K562 (cell line): ENCODE measurements around the gene ZCCHC14. TPM values are rescaled to one million over a fixed set of nuclear protein-coding genes. Genes with fewer than 3 reads are reported as not detected.

Experiments
- DNMT1 ChIP-seq: fragments of 450-650 bp; IDR thresholded peaks from 2 replicates; pipeline ENCODE4 v1.6.1; 2016; ENCODE audit warnings: antibody characterized with exemption, mild to moderate bottlenecking
- FOXA3 ChIP-seq, 2 experiments: fragments of 450-650 bp in 1 of 2; sonication (generic) in 1 of 2; formaldehyde crosslinking; IDR thresholded peaks in 1 of 2; conservative IDR thresholded peaks in 1 of 2; 2 replicates each; pipeline versions ENCODE4 v1.4.0 to v1.8.0; 2020 to 2022; ENCODE audit warnings: mild to moderate bottlenecking in 2 of 2, missing genetic modification reagents in 1 of 2
- HCFC1 ChIP-seq: IDR thresholded peaks from 2 replicates; pipeline ENCODE4 v1.6.1; 2012; ENCODE audit warnings: low read depth, low read length, improper control_type of control experiment
- MYC ChIP-seq, 2 experiments: fragments of 250-450 bp in 1 of 2; sonication (Bioruptor Pico) in 1 of 2; IDR thresholded peaks; 2 replicates each; pipeline versions ENCODE4 v1.5.1 to v1.6.1; 2012 to 2021; ENCODE audit warnings: low read depth in 2 of 2, borderline replicate concordance in 1 of 2, improper control_type of control experiment in 1 of 2, low read length in 1 of 2, mild to moderate bottlenecking in 1 of 2, moderate library complexity in 1 of 2
- NR2C1 ChIP-seq, 2 experiments: fragments of 450-650 bp; IDR thresholded peaks; 2 replicates each; pipeline ENCODE4 v1.6.1; 2017; ENCODE audit warnings: mild to moderate bottlenecking in 2 of 2, antibody characterized with exemption in 1 of 2, inconsistent platforms in 1 of 2, missing compliant biosample characterization in 1 of 2, missing genetic modification characterization in 1 of 2
- OTX1 ChIP-seq: fragments of 450-650 bp; formaldehyde crosslinking; IDR thresholded peaks from 2 replicates; pipeline ENCODE4 v1.4.0; 2022; ENCODE audit warnings: mild to moderate bottlenecking
- TEAD2 ChIP-seq: fragments of 450-650 bp; IDR thresholded peaks from 2 replicates; pipeline ENCODE4 v1.6.1; 2016; ENCODE audit warnings: missing genetic modification characterization, control low read depth, missing compliant biosample characterization
- TEAD4 ChIP-seq, 2 experiments: sonication (generic) in 1 of 2; formaldehyde crosslinking in 1 of 2; IDR thresholded peaks; 2 replicates each; pipeline versions ENCODE4 v1.6.1 to v1.8.0; 2012 to 2022; ENCODE audit warnings: borderline replicate concordance in 1 of 2, inconsistent platforms in 1 of 2, low read length in 1 of 2, mild to moderate bottlenecking in 1 of 2, missing genetic modification reagents in 1 of 2
- TRIM24 ChIP-seq, 2 experiments: fragments of 450-650 bp; IDR thresholded peaks; 2 replicates each; pipeline ENCODE4 v1.6.1; 2016
- ZFX ChIP-seq: sonication (generic); formaldehyde crosslinking; IDR thresholded peaks from 2 replicates; pipeline ENCODE4 v1.8.0; 2022; ENCODE audit warnings: mild to moderate bottlenecking, missing genetic modification reagents, moderate library complexity
- polyA plus RNA-seq, 8 experiments: library from polyadenylated mRNA; depleted of rRNA in 4 of 8; stranded (reverse) in 5 of 8; unstranded in 3 of 8; fragments of >200 nt; fragmentation: Nextera tagmentation in 2 of 8; fragmentation: Illumina TruSeq in 1 of 8; extraction: Ambion mirVana in 2 of 8; extraction: Trizol in 1 of 8; gene quantifications; 2 replicates each; pipeline versions ENCODE4 v1.2.1 to v1.2.3, GENCODE V29; 2011 to 2014; ENCODE audit warnings: inconsistent platforms in 1 of 8, missing spikeins in 1 of 8
- total RNA-seq, 7 experiments: library from RNA; depleted of rRNA in 6 of 7; stranded (reverse); fragments of >200 nt in 6 of 7; fragmentation: Illumina TruSeq in 2 of 7; extraction: Trizol in 2 of 7; gene quantifications; 2 replicates each; pipeline versions ENCODE4 v1.2.1 to v1.2.3, GENCODE V29; 2011 to 2021; ENCODE audit warnings: low replicate concordance in 1 of 7
- TF ChIP-seq, protein P1 (sequence below), 2 experiments: fragments of 450-650 bp; IDR thresholded peaks; 2 replicates each; pipeline ENCODE4 v1.6.1; 2016; ENCODE audit warnings: mild to moderate bottlenecking in 2 of 2, borderline replicate concordance in 1 of 2, low read depth in 1 of 2, moderate library complexity in 1 of 2
- TF ChIP-seq, protein P2 (sequence below), 2 experiments: fragments of 250-450 bp in 1 of 2; fragments of 450-650 bp in 1 of 2; sonication (Bioruptor Pico) in 1 of 2; IDR thresholded peaks; 2 replicates each; pipeline versions ENCODE4 v1.6.1 to v1.8.0; 2016 to 2021; ENCODE audit warnings: mild to moderate bottlenecking in 2 of 2, moderate library complexity in 2 of 2, missing compliant biosample characterization in 1 of 2, missing genetic modification characterization in 1 of 2
- TF ChIP-seq, protein P3 (sequence below): sonication (generic); IDR thresholded peaks from 2 replicates; pipeline ENCODE4 v1.6.1; 2016
- TF ChIP-seq, protein P4 (sequence below): sonication (generic); formaldehyde crosslinking; IDR thresholded peaks from 2 replicates; pipeline ENCODE4 v1.8.1; 2023; ENCODE audit warnings: mild to moderate bottlenecking, missing genetic modification reagents, moderate library complexity

Gene ZCCHC14
- total and polyA plus RNA-seq, 9 of the 15 experiments (the other 6 are each of a cell fraction or from before 2014, with no cell fraction given) = 1.5 to 12.4 (median 2.9) TPM

DNA sequence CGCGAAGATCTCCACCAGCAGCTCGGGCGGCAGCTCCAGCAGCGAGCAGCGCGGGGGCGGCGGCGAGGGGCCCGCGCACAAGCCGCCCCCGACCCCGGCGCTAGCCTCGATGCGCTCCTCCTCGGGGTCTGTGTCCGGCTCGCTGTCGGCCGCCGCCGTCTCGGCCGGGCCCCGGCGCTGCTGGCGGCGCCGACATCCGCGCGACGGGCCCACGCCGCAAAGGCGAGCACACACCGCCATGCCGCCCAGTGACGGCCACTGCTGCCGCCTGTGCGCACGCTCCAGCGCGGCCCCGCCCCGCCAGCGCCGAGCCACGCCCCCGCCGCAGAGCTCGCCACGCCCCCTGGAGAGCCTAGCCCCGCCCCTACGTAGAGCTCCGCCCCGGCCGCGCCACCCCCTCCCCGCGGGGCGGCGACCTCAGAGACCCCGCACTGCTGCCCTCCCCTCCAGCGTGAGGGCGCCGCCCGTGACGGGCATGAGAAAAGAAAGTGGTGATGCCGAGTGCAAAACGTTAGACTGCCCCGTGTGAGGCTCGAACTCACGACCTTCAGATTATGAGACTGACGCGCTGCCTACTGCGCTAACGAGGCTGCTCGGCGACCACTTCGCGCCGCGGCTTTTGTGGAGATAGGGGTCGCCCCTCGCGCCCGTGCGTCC is 109.2 kb downstream of the ZCCHC14 start, which contains the start of gene FBXO31 (continued):
- no peak for TF ChIP-seq FOXA3 (CRISPR knock-in tag; conservative IDR thresholded peaks at IDR 0.05 in 1 of 2, IDR thresholded peaks at IDR 0.05 in 1 of 2)
- TF ChIP-seq, protein P1, sequence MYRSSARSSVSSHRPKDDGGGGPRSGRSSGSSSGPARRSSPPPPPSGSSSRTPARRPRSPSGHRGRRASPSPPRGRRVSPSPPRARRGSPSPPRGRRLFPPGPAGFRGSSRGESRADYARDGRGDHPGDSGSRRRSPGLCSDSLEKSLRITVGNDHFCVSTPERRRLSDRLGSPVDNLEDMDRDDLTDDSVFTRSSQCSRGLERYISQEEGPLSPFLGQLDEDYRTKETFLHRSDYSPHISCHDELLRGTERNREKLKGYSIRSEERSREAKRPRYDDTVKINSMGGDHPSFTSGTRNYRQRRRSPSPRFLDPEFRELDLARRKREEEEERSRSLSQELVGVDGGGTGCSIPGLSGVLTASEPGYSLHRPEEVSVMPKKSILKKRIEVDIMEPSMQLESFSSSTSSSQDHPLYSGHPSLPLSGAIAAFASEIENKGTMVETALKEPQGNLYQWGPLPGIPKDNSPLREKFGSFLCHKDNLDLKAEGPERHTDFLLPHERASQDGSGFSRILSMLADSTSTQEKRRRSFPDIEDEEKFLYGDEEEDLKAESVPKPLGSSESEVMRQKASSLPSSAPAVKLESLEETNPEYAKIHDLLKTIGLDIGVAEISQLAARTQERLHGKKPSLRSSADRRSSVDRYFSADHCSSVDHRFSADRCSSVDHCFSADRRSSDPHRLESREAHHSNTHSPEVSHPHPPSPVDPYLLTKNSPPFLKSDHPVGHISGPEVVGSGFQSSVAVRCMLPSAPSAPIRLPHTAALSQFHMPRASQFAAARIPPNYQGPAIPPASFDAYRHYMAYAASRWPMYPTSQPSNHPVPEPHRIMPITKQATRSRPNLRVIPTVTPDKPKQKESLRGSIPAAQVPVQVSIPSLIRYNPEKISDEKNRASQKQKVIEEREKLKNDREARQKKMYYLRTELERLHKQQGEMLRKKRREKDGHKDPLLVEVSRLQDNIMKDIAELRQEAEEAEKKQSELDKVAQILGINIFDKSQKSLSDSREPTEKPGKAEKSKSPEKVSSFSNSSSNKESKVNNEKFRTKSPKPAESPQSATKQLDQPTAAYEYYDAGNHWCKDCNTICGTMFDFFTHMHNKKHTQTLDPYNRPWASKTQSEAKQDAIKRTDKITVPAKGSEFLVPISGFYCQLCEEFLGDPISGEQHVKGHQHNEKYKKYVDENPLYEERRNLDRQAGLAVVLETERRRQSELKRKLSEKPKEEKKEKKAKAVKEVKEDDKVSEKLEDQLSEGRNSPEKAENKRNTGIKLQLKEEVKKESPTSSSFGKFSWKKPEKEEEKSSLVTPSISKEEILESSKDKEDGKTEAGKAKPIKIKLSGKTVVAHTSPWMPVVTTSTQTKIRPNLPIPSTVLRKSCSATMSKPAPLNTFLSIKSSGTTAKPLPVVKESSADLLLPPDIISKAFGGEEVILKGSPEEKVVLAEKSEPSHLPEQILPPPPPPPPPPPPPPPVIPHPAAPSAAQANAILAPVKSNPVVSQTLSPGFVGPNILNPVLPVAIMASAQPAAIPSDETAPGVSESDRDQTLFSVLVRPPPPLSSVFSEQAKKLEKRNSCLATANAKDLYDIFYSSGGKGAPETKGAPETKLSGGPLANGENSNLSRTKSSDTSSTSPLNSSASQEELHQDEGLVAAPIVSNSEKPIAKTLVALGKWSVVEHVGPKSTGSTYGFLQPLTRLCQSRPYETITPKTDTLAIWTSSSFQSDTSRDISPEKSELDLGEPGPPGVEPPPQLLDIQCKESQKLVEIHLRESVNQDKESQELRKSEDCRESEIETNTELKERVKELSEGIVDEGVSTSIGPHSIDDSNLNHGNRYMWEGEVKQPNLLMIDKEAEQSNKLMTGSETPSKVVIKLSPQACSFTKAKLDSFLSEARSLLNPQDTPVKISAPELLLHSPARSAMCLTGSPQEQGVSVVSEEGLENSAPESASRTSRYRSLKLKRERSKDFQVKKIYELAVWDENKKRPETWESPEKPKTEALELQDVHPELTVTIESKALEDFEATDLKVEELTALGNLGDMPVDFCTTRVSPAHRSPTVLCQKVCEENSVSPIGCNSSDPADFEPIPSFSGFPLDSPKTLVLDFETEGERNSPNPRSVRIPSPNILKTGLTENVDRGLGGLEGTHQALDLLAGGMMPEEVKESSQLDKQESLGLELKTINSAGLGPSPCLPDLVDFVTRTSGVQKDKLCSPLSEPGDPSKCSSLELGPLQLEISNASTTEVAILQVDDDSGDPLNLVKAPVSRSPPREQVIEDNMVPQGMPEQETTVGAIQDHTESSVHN (IDR thresholded peaks at IDR 0.05; ENCODE audit: borderline replicate concordance in 1 of 2, low read depth in 1 of 2) = no peak
- TF ChIP-seq TRIM24 (IDR thresholded peaks at IDR 0.05) = 0 out of 4 replicates have a peak, but pooled peaks of 1 of the 2 experiments have one; percentile 32
- peak; percentile 37 for TF ChIP-seq HCFC1
- TF ChIP-seq, protein P2, sequence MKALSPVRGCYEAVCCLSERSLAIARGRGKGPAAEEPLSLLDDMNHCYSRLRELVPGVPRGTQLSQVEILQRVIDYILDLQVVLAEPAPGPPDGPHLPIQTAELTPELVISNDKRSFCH (CRISPR knock-in tag; IDR thresholded peaks at IDR 0.05) = no peak
- TF ChIP-seq, protein P2 (tag; IDR thresholded peaks at IDR 0.05) = peak; percentile 44; the same call in 1 of the 2 replicates
- no peak for TF ChIP-seq DNMT1
- TF ChIP-seq TEAD4 (IDR thresholded peaks at IDR 0.05; ENCODE audit: low read length) = peak; percentile 78
- TF ChIP-seq TEAD4 (CRISPR knock-in tag; IDR thresholded peaks at IDR 0.05; ENCODE audit: borderline replicate concordance) = 0 out of 2 replicates have a peak, but pooled peaks have one; percentile 6
- TF ChIP-seq TEAD2 = no peak
- no peak for TF ChIP-seq ZFX (CRISPR knock-in tag)
- no peak for TF ChIP-seq NR2C1 (IDR thresholded peaks at IDR 0.05)
- TF ChIP-seq NR2C1 (tag; IDR thresholded peaks at IDR 0.05) = peak; percentile 23; the same call in 1 of the 2 replicates
- TF ChIP-seq OTX1 (CRISPR knock-in tag) = no peak
- TF ChIP-seq MYC (IDR thresholded peaks at IDR 0.05; ENCODE audit: low read depth, low read length) = peak; percentile 68
- no peak for TF ChIP-seq MYC (CRISPR knock-in tag; IDR thresholded peaks at IDR 0.05; ENCODE audit: borderline replicate concordance, low read depth)
- TF ChIP-seq, protein P3, sequence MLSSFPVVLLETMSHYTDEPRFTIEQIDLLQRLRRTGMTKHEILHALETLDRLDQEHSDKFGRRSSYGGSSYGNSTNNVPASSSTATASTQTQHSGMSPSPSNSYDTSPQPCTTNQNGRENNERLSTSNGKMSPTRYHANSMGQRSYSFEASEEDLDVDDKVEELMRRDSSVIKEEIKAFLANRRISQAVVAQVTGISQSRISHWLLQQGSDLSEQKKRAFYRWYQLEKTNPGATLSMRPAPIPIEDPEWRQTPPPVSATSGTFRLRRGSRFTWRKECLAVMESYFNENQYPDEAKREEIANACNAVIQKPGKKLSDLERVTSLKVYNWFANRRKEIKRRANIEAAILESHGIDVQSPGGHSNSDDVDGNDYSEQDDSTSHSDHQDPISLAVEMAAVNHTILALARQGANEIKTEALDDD = no peak
- TF ChIP-seq, protein P4, sequence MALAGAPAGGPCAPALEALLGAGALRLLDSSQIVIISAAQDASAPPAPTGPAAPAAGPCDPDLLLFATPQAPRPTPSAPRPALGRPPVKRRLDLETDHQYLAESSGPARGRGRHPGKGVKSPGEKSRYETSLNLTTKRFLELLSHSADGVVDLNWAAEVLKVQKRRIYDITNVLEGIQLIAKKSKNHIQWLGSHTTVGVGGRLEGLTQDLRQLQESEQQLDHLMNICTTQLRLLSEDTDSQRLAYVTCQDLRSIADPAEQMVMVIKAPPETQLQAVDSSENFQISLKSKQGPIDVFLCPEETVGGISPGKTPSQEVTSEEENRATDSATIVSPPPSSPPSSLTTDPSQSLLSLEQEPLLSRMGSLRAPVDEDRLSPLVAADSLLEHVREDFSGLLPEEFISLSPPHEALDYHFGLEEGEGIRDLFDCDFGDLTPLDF = peak; percentile 17; the same call in 1 of the 2 replicates
